Stimulated activated CD4-positive, alpha-beta T cell treated with anti-CD3 and anti-CD28 coated beads, Interleukin-4, amount 100 ng/mL, for 1 hour (primary cell): Measurements from ENCODE around the gene SHISAL2A.
"Not testable (repeated sequence)": the region's sequence is repeated elsewhere in the genome, so short reads cannot be mapped to it uniquely, and the experiment has no call there.

Source experiments
- DNase-seq: peaks from one replicate; pipeline ENCODE4 v3.0.0-alpha.2; 2020

Gene SHISAL2A

DNA sequence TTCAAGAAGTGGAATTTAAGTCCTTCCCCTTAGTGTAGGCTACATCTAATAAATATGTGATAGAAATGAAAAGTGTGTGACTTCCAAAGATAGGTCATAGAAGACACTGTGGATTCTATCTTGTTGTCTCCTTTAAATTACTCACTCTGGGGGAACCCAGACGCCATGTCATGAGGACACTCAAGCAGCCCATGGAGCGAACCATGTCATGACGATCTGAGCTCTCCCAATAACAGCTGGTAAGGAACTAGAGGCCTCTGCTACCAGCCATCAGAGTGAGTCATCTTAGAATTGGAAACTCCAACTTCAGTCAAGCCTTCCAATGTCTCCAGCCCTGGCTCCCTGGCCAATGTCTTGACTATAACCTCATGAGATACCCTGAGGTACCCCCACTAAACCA, 58.9 kb downstream of the SHISAL2A start:
- DNase-seq, result no peak

DNA sequence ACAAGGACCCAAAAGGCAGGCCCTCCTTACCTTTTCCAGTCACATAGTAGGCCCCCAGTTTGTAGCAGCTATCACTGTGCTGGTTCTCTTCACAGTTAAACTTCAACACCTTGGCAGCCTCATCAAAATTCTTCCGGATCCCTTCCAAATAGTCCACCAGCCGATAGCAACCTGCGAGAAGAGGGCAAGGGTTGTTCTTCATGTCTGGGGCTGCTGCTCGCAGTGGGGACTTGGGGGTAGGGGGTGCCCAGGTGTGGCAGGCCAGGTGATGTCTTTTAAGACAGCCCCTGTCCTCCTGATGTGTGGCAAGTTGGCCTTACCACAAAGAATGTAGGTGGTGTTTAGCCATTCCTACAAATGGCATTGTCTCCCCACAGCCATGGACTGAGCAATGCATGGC, 59.7 kb downstream of the SHISAL2A start:
- DNase-seq, result no peak

DNA sequence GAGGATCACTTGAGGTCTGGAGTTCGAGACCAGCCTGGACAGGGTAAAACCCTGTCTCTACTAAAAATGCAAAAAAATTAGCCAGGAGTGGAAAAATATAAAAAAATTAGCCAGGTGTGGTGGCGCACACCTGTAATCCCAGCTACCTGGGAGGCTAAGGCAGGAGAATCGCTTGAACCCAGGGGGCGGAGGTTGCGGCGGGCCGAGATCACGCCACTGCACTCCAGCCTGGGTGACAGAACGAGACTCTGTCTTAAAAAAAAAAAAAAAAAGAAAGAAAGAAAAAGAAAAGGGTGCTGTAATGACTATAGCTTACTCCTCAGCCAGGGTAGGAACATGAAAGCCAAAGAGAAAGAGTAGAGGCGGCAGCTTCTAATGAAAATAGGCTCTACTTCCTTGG, 60.4 kb downstream of the SHISAL2A start:
- not testable (repeated sequence) for DNase-seq

DNA sequence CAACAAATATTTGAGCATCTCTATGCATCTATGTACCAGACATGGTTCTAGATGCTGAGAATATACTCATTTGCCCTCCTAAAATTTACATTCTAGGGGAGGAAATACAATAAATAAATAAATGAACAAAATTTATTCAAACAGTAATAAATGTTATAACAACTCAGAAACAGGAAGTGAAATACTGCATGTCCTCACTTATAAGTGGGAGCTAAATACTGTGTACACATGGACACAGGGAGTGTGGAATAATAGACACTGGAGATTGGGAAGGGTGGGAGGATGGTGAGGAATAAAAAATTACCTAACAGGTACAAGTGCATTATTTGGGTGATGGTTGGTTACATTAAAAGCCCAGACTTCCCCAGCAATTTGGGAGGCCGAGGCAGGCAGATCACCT, 60.9 kb downstream of the SHISAL2A start:
- no peak for DNase-seq

DNA sequence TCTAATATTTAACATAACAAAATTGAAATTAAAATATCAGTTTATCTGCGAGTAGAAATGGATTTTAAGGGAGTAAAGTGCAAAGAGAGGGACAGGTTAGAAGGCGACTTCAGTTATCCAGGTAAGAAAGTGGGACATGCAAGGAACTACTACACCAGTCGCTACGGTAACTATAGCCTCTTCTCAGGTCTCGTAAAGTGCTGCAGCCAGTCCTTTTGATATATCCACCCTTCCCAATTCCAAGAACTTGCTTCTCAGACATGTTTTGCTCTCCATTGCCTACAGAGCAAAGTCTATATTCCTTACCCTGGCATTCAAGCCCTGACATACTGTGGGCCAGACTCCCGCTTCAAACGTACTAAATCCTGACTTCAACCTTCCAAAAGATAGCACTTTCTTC, 62.7 kb downstream of the SHISAL2A start:
- DNase-seq, result no peak

DNA sequence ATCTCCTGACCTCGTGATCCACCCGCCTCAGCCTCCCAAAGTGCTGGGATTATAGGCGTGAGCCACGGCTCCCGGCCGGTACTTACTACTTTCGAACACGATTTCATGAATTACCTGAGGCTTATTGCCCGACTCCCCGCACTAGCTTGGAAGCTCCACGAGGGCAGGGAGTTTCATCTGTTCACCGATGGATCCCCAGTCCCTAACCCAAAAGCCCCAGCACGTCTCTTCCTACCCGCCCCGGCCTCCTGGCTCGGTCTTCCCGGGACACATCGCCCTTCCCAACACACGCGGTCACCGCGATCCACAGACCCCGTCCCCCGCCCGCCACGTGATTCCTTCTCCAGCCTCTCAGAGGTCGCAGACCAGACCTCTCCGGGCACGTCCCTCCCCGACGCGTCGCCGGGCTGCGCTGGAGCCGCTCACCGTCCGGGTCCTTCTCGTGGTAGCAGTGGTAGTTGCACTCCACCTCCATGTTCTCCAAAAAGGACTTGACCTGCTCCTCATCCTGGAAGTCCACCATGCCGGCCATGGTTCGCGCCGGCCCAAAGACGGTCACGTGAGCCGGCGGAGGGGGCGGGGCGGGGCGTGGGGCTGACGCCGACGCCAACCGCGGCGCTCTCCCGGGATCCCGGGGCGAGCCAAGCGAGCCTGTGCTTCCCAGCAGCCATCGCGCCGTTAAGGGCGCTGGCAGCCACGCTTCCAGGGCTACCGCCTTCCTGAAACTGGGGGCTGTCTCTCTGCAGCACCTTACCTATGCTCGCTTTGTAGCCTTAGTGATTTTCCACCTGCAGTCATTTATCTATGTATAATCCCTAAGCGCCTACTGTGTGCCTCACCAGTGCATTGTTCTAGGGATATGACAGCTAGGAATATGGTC, 65.1 kb downstream of the SHISAL2A start, which contains the start of gene COA7:
Gene COA7, minus strand, starts transcription at position 553 of the 880 bp plus-strand sequence. Its CDS starts 21 bp downstream, at position 532.
- peak; percentile 70 for DNase-seq

DNA sequence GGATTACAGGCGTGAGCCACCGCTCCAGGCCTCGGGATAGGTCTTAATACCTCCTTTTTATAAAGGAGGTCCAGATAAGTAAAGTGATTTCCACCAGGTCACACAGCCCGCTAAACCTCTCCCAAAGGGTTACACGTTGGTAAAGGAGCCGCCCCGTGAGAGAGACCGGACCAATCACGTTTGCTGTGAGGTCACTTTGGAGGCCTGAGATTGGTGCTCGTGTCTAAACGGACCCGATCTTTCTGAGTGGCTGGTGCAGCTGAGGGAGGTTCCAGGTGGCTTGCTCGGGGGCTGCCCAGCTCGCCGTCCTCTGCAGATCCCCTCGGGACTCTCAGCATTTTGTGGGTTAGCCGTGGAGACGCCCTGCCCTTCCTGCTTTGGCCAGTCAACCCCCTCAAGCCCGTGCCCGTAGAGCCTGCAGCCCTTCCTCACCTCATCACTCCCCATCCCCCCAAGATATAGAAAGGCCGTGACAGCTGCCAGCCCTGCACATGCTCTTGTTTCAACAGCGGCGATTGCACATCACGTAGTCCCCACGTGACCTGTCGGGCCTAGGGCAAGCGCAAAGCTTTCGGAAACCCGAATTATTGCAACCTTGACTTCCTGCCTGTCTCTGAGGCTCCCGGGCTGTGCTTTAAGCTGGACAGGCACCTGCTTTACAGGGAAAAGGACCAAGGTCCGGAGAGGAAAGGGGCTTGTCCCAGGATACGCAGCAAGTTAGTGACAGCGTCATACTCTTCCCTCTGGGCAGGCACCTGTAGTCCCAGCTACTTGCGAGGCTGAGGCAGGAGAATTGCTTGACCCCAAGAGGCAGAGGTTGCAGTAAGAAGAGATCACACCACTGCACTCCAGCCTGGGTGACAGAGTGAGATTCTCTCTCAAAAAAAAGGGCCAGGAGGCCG, 70.2 kb downstream of the SHISAL2A start:
- peak; percentile 77 for DNase-seq

DNA sequence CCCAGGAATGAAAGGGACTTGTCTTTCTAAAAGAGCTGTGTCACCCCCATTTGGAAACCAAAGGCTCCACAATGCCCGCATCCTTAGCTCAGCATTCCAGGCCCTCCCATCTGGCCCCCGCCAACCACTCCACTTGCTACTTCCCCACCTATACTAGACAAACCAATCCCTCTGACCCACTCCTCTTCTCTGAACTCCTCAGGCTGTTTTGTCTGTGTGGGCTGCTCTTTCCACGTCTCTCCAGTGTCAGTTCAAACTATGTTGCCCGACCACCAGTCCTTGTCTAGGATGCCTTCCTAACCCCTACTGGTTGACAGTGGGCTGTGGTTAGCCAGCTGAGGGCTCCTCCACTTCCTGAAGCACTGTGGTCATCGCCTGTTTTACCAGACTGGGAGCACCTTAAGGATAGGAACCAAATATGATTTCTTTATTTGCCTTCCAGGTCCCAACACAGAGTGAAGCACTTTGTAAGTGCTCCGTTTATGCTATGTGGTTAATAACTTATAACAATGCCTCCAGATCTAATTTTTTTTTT, 73.2 kb downstream of the SHISAL2A start:
- DNase-seq, result no peak
